Chondrocyte (in vitro differentiated cells): Measurements from ENCODE around the gene SV2B. TPM values are rescaled to one million over a fixed set of nuclear protein-coding genes. Genes with fewer than 3 reads are reported as not detected.

Experiments used
- DNase-seq: peaks from one replicate; pipeline ENCODE4 v3.0.0; 2021; ENCODE audit warnings: mixed read lengths, low spot score
- H3K27ac Mint-ChIP-seq: one replicate; pipeline ENCODE4 v1.8.0; 2021; ENCODE audit warnings: mild to moderate bottlenecking, moderate library complexity, mixed read lengths; ENCODE audit not compliant: unreplicated experiment
- H3K27me3 Mint-ChIP-seq: 2 replicates; pipeline ENCODE4 v1.8.0; 2021; ENCODE audit warnings: low read depth, mixed read lengths
- H3K36me3 Mint-ChIP-seq: 2 replicates; pipeline ENCODE4 v1.8.0; 2021; ENCODE audit warnings: low read depth, mixed read lengths
- H3K4me1 Mint-ChIP-seq: 2 replicates; pipeline ENCODE4 v1.8.0; 2021; ENCODE audit warnings: low read depth, mild to moderate bottlenecking, mixed read lengths
- H3K4me3 Mint-ChIP-seq: one replicate; pipeline ENCODE4 v1.8.0; 2021; ENCODE audit warnings: mild to moderate bottlenecking, moderate library complexity, mixed read lengths; ENCODE audit not compliant: unreplicated experiment
- H3K9me3 Mint-ChIP-seq: 2 replicates; pipeline ENCODE4 v1.8.0; 2021; ENCODE audit warnings: low read depth, mixed read lengths
- CTCF ChIP-seq: fragments of 200-600 bp; sonication (generic); IDR thresholded peaks from 2 replicates; pipeline ENCODE4 v1.5.0; 2021; ENCODE audit warnings: antibody characterized with exemption, mild to moderate bottlenecking, moderate library complexity
- total RNA-seq: library from RNA; stranded (reverse); gene quantifications from 3 replicates; pipeline ENCODE4 v1.2.1, GENCODE V29; 2021

SV2B gene
- total RNA-seq, 1 donor from 2014 or later: not detected

- Mint-ChIP-seq H3K4me1 (no peaks in the 10 kb centered on the region), H3K4me3 (no peak overlapping the region), H3K9me3 (no peaks in the 10 kb centered on the region), H3K27ac (no peak overlapping the region), H3K36me3 (no peaks in the 10 kb centered on the region), H3K27me3 (peaks cover 11% of the 10 kb centered on the region)
- no peak for DNase-seq
- TF ChIP-seq CTCF: no peak
Observed at GRCh38 chr15:91244919-91245318, 144.9 kb downstream of the SV2B start.

- Mint-ChIP-seq H3K27ac (no peak overlapping the region), H3K36me3 (no peaks in the 10 kb centered on the region), H3K4me1 (no peaks in the 10 kb centered on the region), H3K27me3 (peaks cover 14% of the 10 kb centered on the region), H3K4me3 (no peak overlapping the region), H3K9me3 (no peaks in the 10 kb centered on the region)
- no peak for DNase-seq
- no peak for TF ChIP-seq CTCF
Observed at GRCh38 chr15:91246998-91247397, 146.9 kb downstream of the SV2B start.

GRCh38 chr15:91249591-91249990 lies 149.5 kb downstream of the SV2B start:
- DNase-seq: no peak
- no peaks in the 10 kb centered on the region for H3K36me3 Mint-ChIP-seq
- TF ChIP-seq CTCF: no peak
- no peaks in the 10 kb centered on the region for H3K4me1 Mint-ChIP-seq
- no peak overlapping the region for H3K27ac Mint-ChIP-seq
- H3K4me3 Mint-ChIP-seq: no peak overlapping the region
- H3K27me3 Mint-ChIP-seq: peaks cover 19% of the 10 kb centered on the region
- no peaks in the 10 kb centered on the region for H3K9me3 Mint-ChIP-seq

- no peaks in the 10 kb centered on the region for H3K36me3 Mint-ChIP-seq
- H3K9me3 Mint-ChIP-seq: no peaks in the 10 kb centered on the region
- peaks cover 24% of the 10 kb centered on the region for H3K27me3 Mint-ChIP-seq
- no peak overlapping the region for H3K4me3 Mint-ChIP-seq
- no peak for DNase-seq
- no peak for TF ChIP-seq CTCF
- no peaks in the 10 kb centered on the region for H3K4me1 Mint-ChIP-seq
- no peak overlapping the region for H3K27ac Mint-ChIP-seq
Observed at GRCh38 chr15:91252322-91252721, 152.3 kb downstream of the SV2B start.

- no peak overlapping the region for H3K27ac Mint-ChIP-seq
- no peak for DNase-seq
- no peaks in the 10 kb centered on the region for H3K36me3 Mint-ChIP-seq
- no peaks in the 10 kb centered on the region for H3K4me1 Mint-ChIP-seq
- H3K27me3 Mint-ChIP-seq: peaks cover 24% of the 10 kb centered on the region
- H3K9me3 Mint-ChIP-seq: no peaks in the 10 kb centered on the region
- no peak overlapping the region for H3K4me3 Mint-ChIP-seq
- no peak for TF ChIP-seq CTCF
Observed at GRCh38 chr15:91252756-91253155, 152.7 kb downstream of the SV2B start.
